ENCODE data around the gene UQCRHL.

DNA sequence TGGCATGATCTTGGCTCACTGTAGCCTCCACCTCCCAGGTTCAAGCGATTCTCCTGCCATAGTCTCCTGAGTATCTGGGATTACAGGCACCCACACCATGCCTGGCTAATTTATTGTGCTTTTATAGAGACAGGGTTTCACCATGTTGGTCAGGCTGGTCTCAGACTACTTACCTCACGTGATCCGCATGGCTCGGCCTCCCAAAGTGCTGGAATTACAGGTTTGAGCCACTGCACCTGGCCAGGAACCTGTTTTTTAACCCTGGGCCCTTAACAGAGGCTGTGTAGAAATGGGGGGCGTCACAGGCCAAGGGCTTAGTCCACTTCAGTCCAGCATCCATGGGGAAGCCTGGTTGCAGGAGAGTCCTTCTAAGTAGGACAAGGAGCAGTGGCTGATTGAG lies 39.5 kb downstream of the UQCRHL start:
- TF ChIP-seq CTCF (IDR thresholded peaks at IDR 0.05; ENCODE audit: borderline replicate concordance, extremely low read depth, low read length, poor library complexity, severe bottlenecking), result no peak
- TF ChIP-seq EZH2 (IDR thresholded peaks at IDR 0.05; ENCODE audit: borderline replicate concordance, low read depth, low read length, severe bottlenecking), result no peak

Measured in DND-41 (cell line).